Measurements from ENCODE around the gene PEMT. TPM values are rescaled to one million over a fixed set of nuclear protein-coding genes. Genes with fewer than 3 reads are reported as not detected.

The PEMT gene
- total RNA-seq, 1 donor from 2014 or later: 31.1 TPM

GRCh38 chr17:17626151-17626805, 34.8 kb upstream of the PEMT start:
- no peak for DNase-seq (ENCODE audit: low spot score)
- Mint-ChIP-seq H3K27ac (ENCODE audit: unreplicated experiment) (no peak overlapping the region), H3K27me3 (ENCODE audit: low read depth) (peaks cover 8% of the 10 kb centered on the region), H3K4me3 (ENCODE audit: unreplicated experiment) (no peak overlapping the region), H3K36me3 (ENCODE audit: low read depth) (no peaks in the 10 kb centered on the region), H3K9me3 (ENCODE audit: low read depth) (no peaks in the 10 kb centered on the region), H3K4me1 (ENCODE audit: low read depth) (peaks cover 6% of the 10 kb centered on the region)
- TF ChIP-seq CTCF (IDR thresholded peaks at IDR 0.05): no peak

GRCh38 chr17:17624741-17625140, 33.2 kb upstream of the PEMT start:
- no peak for TF ChIP-seq CTCF (IDR thresholded peaks at IDR 0.05)
- H3K4me1 Mint-ChIP-seq (ENCODE audit: low read depth): peaks cover 6% of the 10 kb centered on the region

GRCh38 chr17:17623904-17624303, 32.4 kb upstream of the PEMT start:
- Mint-ChIP-seq H3K27ac (ENCODE audit: unreplicated experiment) (no peak overlapping the region), H3K9me3 (ENCODE audit: low read depth) (no peaks in the 10 kb centered on the region), H3K4me3 (ENCODE audit: unreplicated experiment) (no peak overlapping the region), H3K27me3 (ENCODE audit: low read depth) (peaks cover 6% of the 10 kb centered on the region), H3K4me1 (ENCODE audit: low read depth) (peaks cover 6% of the 10 kb centered on the region), H3K36me3 (ENCODE audit: low read depth) (no peaks in the 10 kb centered on the region)
- TF ChIP-seq CTCF (IDR thresholded peaks at IDR 0.05): no peak
- no peak for DNase-seq (ENCODE audit: low spot score)

More at GRCh38 chr17:17624741-17625140, 33.2 kb upstream of the PEMT start:
- Mint-ChIP-seq H3K27me3 (ENCODE audit: low read depth) (peaks cover 8% of the 10 kb centered on the region), H3K4me3 (ENCODE audit: unreplicated experiment) (no peak overlapping the region), H3K27ac (ENCODE audit: unreplicated experiment) (no peak overlapping the region), H3K9me3 (ENCODE audit: low read depth) (no peaks in the 10 kb centered on the region), H3K36me3 (ENCODE audit: low read depth) (no peaks in the 10 kb centered on the region)
- no peak for DNase-seq (ENCODE audit: low spot score)

GRCh38 chr17:17621254-17621653, 29.7 kb upstream of the PEMT start:
- Mint-ChIP-seq H3K36me3 (ENCODE audit: low read depth) (no peaks in the 10 kb centered on the region), H3K27me3 (ENCODE audit: low read depth) (peaks cover 3% of the 10 kb centered on the region), H3K9me3 (ENCODE audit: low read depth) (no peaks in the 10 kb centered on the region), H3K4me3 (ENCODE audit: unreplicated experiment) (no peak overlapping the region), H3K27ac (ENCODE audit: unreplicated experiment) (no peak overlapping the region), H3K4me1 (ENCODE audit: low read depth) (no peaks in the 10 kb centered on the region)
- no peak for DNase-seq (ENCODE audit: low spot score)
- no peak for TF ChIP-seq CTCF (IDR thresholded peaks at IDR 0.05)

- peak; percentile 84 for TF ChIP-seq CTCF (IDR thresholded peaks at IDR 0.05)
- Mint-ChIP-seq H3K36me3 (ENCODE audit: low read depth) (no peaks in the 10 kb centered on the region), H3K4me3 (ENCODE audit: unreplicated experiment) (no peak overlapping the region), H3K27me3 (ENCODE audit: low read depth) (no peaks in the 10 kb centered on the region), H3K4me1 (ENCODE audit: low read depth) (peaks cover 4% of the 10 kb centered on the region), H3K9me3 (ENCODE audit: low read depth) (peaks cover 2% of the 10 kb centered on the region), H3K27ac (ENCODE audit: unreplicated experiment) (no peak overlapping the region)
- DNase-seq (ENCODE audit: low spot score): no peak
Measured at GRCh38 chr17:17613708-17614114, 22.2 kb upstream of the PEMT start.

All from chondrocyte (in vitro differentiated cells).